GM12878 (cell line): ENCODE data around the gene EPHB2. TPM values are rescaled to one million over a fixed set of nuclear protein-coding genes. Genes with fewer than 3 reads are reported as not detected.

Experiments used
- ATAC-seq: fragments of 200-7000 bp; cut with Tn5 transposase; 3 replicates; pipeline ENCODE4 v1.9.1; 2020; ENCODE audit warnings: mild to moderate bottlenecking, moderate library complexity
- BruUV-seq: library from RNA; stranded (reverse); fragments of 400-500 nt; replicated peaks from 2 replicates; lab custom pipeline; 2021; lab: Mats Ljungman, UMichigan
- CTCF ChIA-PET: fragments of 300-600 bp; sonication (Branson Sonifier 250); formaldehyde crosslinking; extraction: SDS; loops from one replicate; lab custom pipeline; 2021; ENCODE audit warnings: inconsistent platforms; lab: Yijun Ruan, JAX
- POLR2A ChIA-PET: fragments of 350-600 bp; formaldehyde crosslinking; extraction: SDS; loops from one replicate; lab custom pipeline; 2021; ENCODE audit warnings: inconsistent platforms; lab: Charles Lee
- RAD21 ChIA-PET: fragments of 300-600 bp; sonication (Branson Sonifier 250); formaldehyde crosslinking; loops from one replicate; lab custom pipeline; 2023; ENCODE audit warnings: antibody characterized with exemption; ENCODE audit not compliant: unreplicated experiment; lab: Charles Lee
- SMC1A ChIA-PET: fragments of 300-600 bp; sonication (Branson Sonifier 250); formaldehyde crosslinking; loops from one replicate; lab custom pipeline; 2023; ENCODE audit not compliant: unreplicated experiment, uncharacterized antibody; lab: Charles Lee
- DNase-seq: peaks from one replicate; pipeline ENCODE4 v3.0.0-alpha.2; 2011; ENCODE audit warnings: low read depth, low spot score
- FAIRE-seq: peaks from 3 replicates; lab custom pipeline; 2011; peaks lifted over from hg19 to GRCh38; lab: Jason Lieb, UNC
- H2AFZ ChIP-seq: 2 replicates; pipeline ENCODE4 v1.6.0; 2011; ENCODE audit warnings: low read depth, low read length, control low read depth; ENCODE audit not compliant: control insufficient read depth
- H3K27ac ChIP-seq: 2 replicates; pipeline ENCODE4 v1.5.1; 2011; ENCODE audit warnings: control low read depth; ENCODE audit not compliant: control insufficient read depth, insufficient read depth
- H3K27me3 ChIP-seq, 2 experiments: replicated peaks in 1 of 2; 2 replicates each; pipeline versions ENCODE4 v1.6.0 to v1.6.1; 2011; ENCODE audit warnings: low read length in 1 of 2; ENCODE audit not compliant: control insufficient read depth in 2 of 2, insufficient read depth in 2 of 2
- H3K36me3 ChIP-seq, 2 experiments: 2 replicates each; pipeline ENCODE4 v1.5.1; 2011; ENCODE audit warnings: low read length in 1 of 2; ENCODE audit not compliant: control insufficient read depth in 2 of 2, insufficient read depth in 2 of 2
- H3K4me1 ChIP-seq: 2 replicates; pipeline ENCODE4 v1.6.1; 2011; ENCODE audit warnings: mild to moderate bottlenecking, low read length, moderate library complexity, mixed read lengths; ENCODE audit not compliant: control insufficient read depth, insufficient read depth
- H3K4me2 ChIP-seq: 2 replicates; pipeline ENCODE4 v1.6.0; 2011; ENCODE audit warnings: control low read depth; ENCODE audit not compliant: control insufficient read depth, insufficient read depth
- H3K4me3 ChIP-seq: fragments of 200-600 bp; sonication (generic); 2 replicates; pipeline ENCODE4 v1.5.1; 2016
- H3K79me2 ChIP-seq: 2 replicates; pipeline ENCODE4 v1.6.0; 2011; ENCODE audit warnings: low read length; ENCODE audit not compliant: control insufficient read depth, insufficient read depth
- H3K9ac ChIP-seq: 2 replicates; pipeline ENCODE4 v1.8.0; 2011; ENCODE audit warnings: low read length, control low read depth, mixed read lengths; ENCODE audit not compliant: control insufficient read depth, insufficient read depth
- H3K9me3 ChIP-seq: replicated peaks from 3 replicates; pipeline ENCODE4 v1.5.1; 2011; ENCODE audit warnings: mild to moderate bottlenecking, low read length; ENCODE audit not compliant: control insufficient read depth, insufficient read depth
- H4K20me1 ChIP-seq: 2 replicates; pipeline ENCODE4 v1.6.0; 2011; ENCODE audit not compliant: control insufficient read depth, insufficient read depth
- BMI1 ChIP-seq: fragments of 450-650 bp; IDR thresholded peaks from 2 replicates; pipeline ENCODE4 v1.6.1; 2016; ENCODE audit warnings: mild to moderate bottlenecking, moderate library complexity, borderline replicate concordance
- IKZF2 ChIP-seq, 2 experiments: fragments of 450-650 bp; IDR thresholded peaks; 2 replicates each; pipeline ENCODE4 v1.6.1; 2017; ENCODE audit warnings: mild to moderate bottlenecking in 2 of 2, moderate library complexity in 2 of 2
- REST ChIP-seq: IDR thresholded peaks from 2 replicates; pipeline ENCODE4 v1.6.1; 2012; ENCODE audit warnings: mild to moderate bottlenecking, low read depth, low read length
- RUNX3 ChIP-seq: IDR thresholded peaks from 2 replicates; pipeline ENCODE4 v1.6.1; 2012; ENCODE audit warnings: low read length, inconsistent platforms
- WRNIP1 ChIP-seq: IDR thresholded peaks from 2 replicates; pipeline ENCODE4 v1.6.1; 2011; ENCODE audit warnings: low read depth, low read length, improper control_type of control experiment, borderline replicate concordance
- ZBTB40 ChIP-seq: fragments of 450-650 bp; IDR thresholded peaks from 2 replicates; pipeline ENCODE4 v1.6.1; 2016; ENCODE audit warnings: mild to moderate bottlenecking, moderate library complexity, borderline replicate concordance
- WGBS: methylation state at CpG from one replicate; pipeline ENCODE4 v1.1.6; 2016; ENCODE audit warnings: low lambda C conversion rate; ENCODE audit not compliant: insufficient replicate concordance, insufficient coverage; ENCODE audit errors: missing lambda C conversion rate; 5-methylcytosine and 5-hydroxymethylcytosine counted together
- in situ Hi-C: fragments of 300-500 bp; cut with MboI; formaldehyde crosslinking; loops from 9 replicates; pipeline ENCODE4 v1.14.3; 2018; ENCODE audit warnings: mixed read lengths
- intact Hi-C: fragments of 100-400 bp; cut with micrococcal nuclease; formaldehyde crosslinking; loops from one replicate; pipeline ENCODE4 v1.14.2; 2022; ENCODE audit not compliant: unreplicated experiment
- polyA plus RNA-seq, 11 experiments: library from polyadenylated mRNA; depleted of rRNA in 4 of 11; unstranded in 6 of 11; stranded (reverse) in 5 of 11; fragments of >200 nt; fragmentation: Nextera tagmentation in 4 of 11; fragmentation: Illumina TruSeq in 1 of 11; extraction: Ambion mirVana in 4 of 11; extraction: Trizol in 1 of 11; gene quantifications; 1 replicate in 1 of 11; 2 replicates in 10 of 11; pipeline versions ENCODE4 v1.2.1 to v1.2.3, GENCODE V29; 2011 to 2016; ENCODE audit warnings: inconsistent platforms in 2 of 11, missing spikeins in 2 of 11, low read depth in 1 of 11
- total RNA-seq, 4 experiments: library from RNA; depleted of rRNA in 3 of 4; stranded (reverse); fragments of >200 nt in 3 of 4; fragmentation: Illumina TruSeq in 1 of 4; extraction: Trizol in 1 of 4; gene quantifications; 2 replicates each; pipeline versions ENCODE4 v1.2.1 to v1.2.3, GENCODE V29; 2013 to 2021
- TF ChIP-seq, protein P1 (sequence below): fragments of 150-350 bp; IDR thresholded peaks from 2 replicates; pipeline ENCODE4 v1.6.1; 2014; ENCODE audit warnings: mild to moderate bottlenecking, low read depth, low read length

The EPHB2 gene
- total and polyA plus RNA-seq, 10 of the 15 experiments (the other 5 are each of a cell fraction or from before 2014, with no cell fraction given): 0.13 to 3.3 (median 0.92) TPM

- SMC1A ChIA-PET: interaction anchor here (1.4 kb wide), 1 partner anchor 121 kb away, joined by 4 read pairs; no protein-coding TSS in a partner anchor
- in situ Hi-C loops (no loop called here), intact Hi-C loops (no loop called here)
- ATAC-seq (no peak), FAIRE-seq (no peak), DNase-seq (no peak)
- Histone ChIP-seq H3K4me3 (no peak overlapping the region), H3K4me2 (no peak overlapping the region), H2AFZ (no peak overlapping the region), H3K9ac (no peak overlapping the region), H3K9me3 (no peaks in the 10 kb centered on the region), H3K27me3 (no peaks in the 10 kb centered on the region; a peak in 1 of 4 replicates), H3K79me2 (no peaks in the 10 kb centered on the region), H3K4me1 (no peaks in the 10 kb centered on the region), H3K27ac (no peak overlapping the region), H3K36me3 (no peaks in the 10 kb centered on the region), H4K20me1 (no peaks in the 10 kb centered on the region)
- POLR2A ChIA-PET: interaction anchor here (0.6 kb wide), 1 partner anchor 1049 kb away, joined by 3 read pairs; no protein-coding TSS in a partner anchor
- no peak for TF ChIP-seq REST
- no peak for TF ChIP-seq ZBTB40
- no peak for TF ChIP-seq BMI1
- no peak for TF ChIP-seq RUNX3
- no peak for TF ChIP-seq WRNIP1
- TF ChIP-seq IKZF2 (IDR thresholded peaks at IDR 0.05): no peak
- TF ChIP-seq, protein P1, sequence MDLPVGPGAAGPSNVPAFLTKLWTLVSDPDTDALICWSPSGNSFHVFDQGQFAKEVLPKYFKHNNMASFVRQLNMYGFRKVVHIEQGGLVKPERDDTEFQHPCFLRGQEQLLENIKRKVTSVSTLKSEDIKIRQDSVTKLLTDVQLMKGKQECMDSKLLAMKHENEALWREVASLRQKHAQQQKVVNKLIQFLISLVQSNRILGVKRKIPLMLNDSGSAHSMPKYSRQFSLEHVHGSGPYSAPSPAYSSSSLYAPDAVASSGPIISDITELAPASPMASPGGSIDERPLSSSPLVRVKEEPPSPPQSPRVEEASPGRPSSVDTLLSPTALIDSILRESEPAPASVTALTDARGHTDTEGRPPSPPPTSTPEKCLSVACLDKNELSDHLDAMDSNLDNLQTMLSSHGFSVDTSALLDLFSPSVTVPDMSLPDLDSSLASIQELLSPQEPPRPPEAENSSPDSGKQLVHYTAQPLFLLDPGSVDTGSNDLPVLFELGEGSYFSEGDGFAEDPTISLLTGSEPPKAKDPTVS: no peak
- WGBS: 0% methylated on average over 4 of the region's 4 CpGs
- CTCF ChIA-PET: no interaction called here
- no TSS peak for BruUV-seq
- RAD21 ChIA-PET: no interaction called here
Observed at GRCh38 chr1:22825486-22826189, 115.0 kb downstream of the EPHB2 start.
